ENCODE results near the gene IRX3. TPM values are rescaled to one million over a fixed set of nuclear protein-coding genes. Genes with fewer than 3 reads are reported as not detected.

Gene IRX3
- polyA plus RNA-seq, 4 donors, result 0.07 to 1.00 (median 0.25) TPM

DNA sequence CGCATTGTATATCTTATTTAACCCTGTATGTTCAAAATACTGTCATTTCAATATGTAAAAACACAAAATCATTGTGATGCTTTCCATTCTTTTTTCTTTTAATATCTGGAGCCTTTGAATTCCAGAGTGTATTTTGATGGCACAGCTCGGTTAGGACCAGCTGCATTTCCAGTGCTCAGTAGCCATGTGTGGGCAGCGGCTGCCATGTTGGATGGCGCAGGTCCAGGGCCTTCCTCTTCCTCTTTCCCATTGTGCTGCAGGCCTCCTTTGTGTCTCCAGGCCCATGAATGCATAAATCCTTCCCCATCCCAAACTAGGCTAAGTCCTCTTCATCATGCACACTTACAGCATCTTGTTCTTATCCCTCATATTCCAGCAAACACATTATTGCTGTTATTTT, 13.0 kb downstream of the IRX3 start:
- FAIRE-seq (no peak), DNase-seq (no peak)
- no peaks in the 10 kb centered on the region for H3K36me3 ChIP-seq (ENCODE audit: control insufficient read depth in 3 of 3, insufficient read depth in 2 of 3, low read depth in 1 of 3, low read length in 3 of 3)
- H3K9me3 ChIP-seq (ENCODE audit: control insufficient read depth in 2 of 2, insufficient read depth in 1 of 2, low read depth in 1 of 2, low read length in 1 of 2), result no peaks in the 10 kb centered on the region
- no peaks in the 10 kb centered on the region for H3K4me1 ChIP-seq (ENCODE audit: control insufficient read depth in 3 of 3, insufficient read depth in 2 of 3, low read depth in 1 of 3, low read length in 2 of 3)
- peaks cover 0 to 3% (median 0%) of the 10 kb centered on the region in 3 donors for H3K27me3 ChIP-seq (ENCODE audit: control insufficient read depth in 3 of 3, insufficient read depth in 3 of 3, low read length in 3 of 3)
- no peak overlapping the region for H3K4me3 ChIP-seq (ENCODE audit: low read depth in 1 of 3, low read length in 3 of 3)
- H3K27ac ChIP-seq (ENCODE audit: low read depth in 1 of 3, low read length in 2 of 3), result no peak overlapping the region
- 90 to 94% (median 91%) methylated on average over 4 of the region's 4 CpGs for WGBS, 3 donors

DNA sequence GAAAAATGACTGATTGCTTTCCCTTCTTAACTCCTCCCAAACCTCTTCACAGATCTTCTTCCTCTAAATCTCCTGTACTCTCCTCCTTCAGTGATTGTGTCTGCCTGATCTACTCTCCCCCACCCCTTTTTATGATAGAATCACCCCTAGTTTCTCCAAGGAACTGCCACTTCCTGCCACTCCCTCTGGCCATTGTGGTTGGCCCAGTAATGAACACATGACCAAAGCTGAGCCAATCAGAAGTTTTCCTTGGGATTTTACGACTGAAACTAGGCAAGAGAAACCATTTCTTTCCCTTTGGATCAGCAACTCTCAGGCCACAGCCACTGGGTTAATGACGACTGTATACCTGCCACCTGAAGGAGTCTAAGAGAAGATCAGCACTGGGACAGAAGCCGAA, 15.9 kb downstream of the IRX3 start:
- Histone ChIP-seq H3K4me1 (ENCODE audit: control insufficient read depth in 3 of 3, insufficient read depth in 2 of 3, low read depth in 1 of 3, low read length in 2 of 3) (no peaks in the 10 kb centered on the region), H3K27me3 (ENCODE audit: control insufficient read depth in 3 of 3, insufficient read depth in 3 of 3, low read length in 3 of 3) (no peaks in the 10 kb centered on the region), H3K4me3 (ENCODE audit: low read depth in 1 of 3, low read length in 3 of 3) (no peak overlapping the region), H3K27ac (ENCODE audit: low read depth in 1 of 3, low read length in 2 of 3) (no peak overlapping the region), H3K36me3 (ENCODE audit: control insufficient read depth in 3 of 3, insufficient read depth in 2 of 3, low read depth in 1 of 3, low read length in 3 of 3) (no peaks in the 10 kb centered on the region), H3K9me3 (ENCODE audit: control insufficient read depth in 2 of 2, insufficient read depth in 1 of 2, low read depth in 1 of 2, low read length in 1 of 2) (no peaks in the 10 kb centered on the region)
- no peak for FAIRE-seq
- 81 to 85% (median 83%) methylated on average over 3 of the region's 3 CpGs for WGBS, 3 donors
- no peak for DNase-seq

DNA sequence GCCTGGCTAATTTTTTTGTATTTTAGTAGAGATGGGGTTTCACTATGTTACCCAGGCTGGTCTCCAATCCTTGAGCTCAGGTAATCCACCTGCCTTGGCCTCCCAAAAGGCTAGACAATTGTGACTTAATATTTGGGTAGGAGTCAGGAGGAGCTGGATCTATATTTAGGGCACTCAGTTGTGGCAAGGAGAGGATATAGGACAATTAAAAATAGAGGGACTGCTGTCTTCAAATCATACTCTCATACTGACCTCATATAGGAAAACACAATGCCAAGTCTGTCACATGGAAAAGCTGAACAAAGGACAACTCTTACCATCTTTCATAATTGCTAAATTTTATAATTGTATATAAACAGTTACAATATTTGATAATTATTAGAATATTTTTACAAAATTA, 17.1 kb downstream of the IRX3 start:
- Histone ChIP-seq H3K4me1 (ENCODE audit: control insufficient read depth in 3 of 3, insufficient read depth in 2 of 3, low read depth in 1 of 3, low read length in 2 of 3) (no peaks in the 10 kb centered on the region), H3K4me3 (ENCODE audit: low read depth in 1 of 3, low read length in 3 of 3) (no peak overlapping the region), H3K36me3 (ENCODE audit: control insufficient read depth in 3 of 3, insufficient read depth in 2 of 3, low read depth in 1 of 3, low read length in 3 of 3) (no peaks in the 10 kb centered on the region), H3K27me3 (ENCODE audit: control insufficient read depth in 3 of 3, insufficient read depth in 3 of 3, low read length in 3 of 3) (peaks cover 0 to 3% (median 0%) of the 10 kb centered on the region in 3 donors), H3K27ac (ENCODE audit: low read depth in 1 of 3, low read length in 2 of 3) (no peak overlapping the region), H3K9me3 (ENCODE audit: control insufficient read depth in 2 of 2, insufficient read depth in 1 of 2, low read depth in 1 of 2, low read length in 1 of 2) (no peaks in the 10 kb centered on the region)
- DNase-seq (no peak), FAIRE-seq (no peak)

DNA sequence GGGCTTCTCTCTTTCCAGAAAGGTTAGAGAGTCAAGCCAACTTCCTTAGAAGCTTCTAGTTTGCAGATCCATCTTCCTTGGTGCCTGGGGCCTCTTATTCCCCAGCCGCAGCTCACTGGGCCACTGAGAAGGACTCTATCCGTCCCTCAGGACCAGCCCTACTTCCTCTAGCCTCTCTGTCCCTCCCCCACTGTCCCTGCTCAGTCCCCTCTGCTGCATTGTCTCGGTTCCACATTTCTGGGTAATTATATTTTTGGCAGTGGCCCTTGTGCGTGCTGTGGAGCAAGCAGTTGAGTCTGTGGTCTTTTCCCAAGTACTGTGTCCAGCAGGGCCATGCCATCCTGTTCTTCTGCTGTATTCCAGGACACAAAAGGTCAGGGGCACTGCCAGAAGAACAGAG, 17.8 kb downstream of the IRX3 start:
- no peak for DNase-seq
- 64 to 79% (median 70%) methylated on average over 4 of the region's 4 CpGs for WGBS, 3 donors
- H3K27ac ChIP-seq (ENCODE audit: low read depth in 1 of 3, low read length in 2 of 3), result no peak overlapping the region
- no peaks in the 10 kb centered on the region for H3K9me3 ChIP-seq (ENCODE audit: control insufficient read depth in 2 of 2, insufficient read depth in 1 of 2, low read depth in 1 of 2, low read length in 1 of 2)
- no peak for FAIRE-seq
- no peaks in the 10 kb centered on the region for H3K36me3 ChIP-seq (ENCODE audit: control insufficient read depth in 3 of 3, insufficient read depth in 2 of 3, low read depth in 1 of 3, low read length in 3 of 3)
- peaks cover 0 to 3% (median 0%) of the 10 kb centered on the region in 3 donors for H3K27me3 ChIP-seq (ENCODE audit: control insufficient read depth in 3 of 3, insufficient read depth in 3 of 3, low read length in 3 of 3)
- no peak overlapping the region for H3K4me3 ChIP-seq (ENCODE audit: low read depth in 1 of 3, low read length in 3 of 3)
- H3K4me1 ChIP-seq (ENCODE audit: control insufficient read depth in 3 of 3, insufficient read depth in 2 of 3, low read depth in 1 of 3, low read length in 2 of 3), result no peaks in the 10 kb centered on the region

DNA sequence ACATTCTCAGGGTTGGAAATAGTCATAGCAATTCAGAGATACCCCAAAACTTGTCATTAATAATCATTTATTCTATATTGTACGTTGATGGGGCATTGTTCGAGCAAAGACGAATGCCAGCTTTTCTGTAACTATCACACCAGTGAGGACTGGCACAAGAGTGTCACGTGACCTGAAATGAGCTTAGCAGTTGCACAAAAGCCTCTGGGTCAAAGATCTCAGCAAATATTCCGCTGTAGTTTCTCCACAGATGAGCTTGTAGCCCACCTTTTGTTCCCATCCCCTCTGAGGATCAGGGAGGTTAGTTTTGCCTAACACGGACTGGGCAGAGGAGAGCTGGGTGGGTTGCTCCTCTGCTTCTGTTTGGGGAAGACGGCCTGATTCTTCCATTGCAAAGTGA, 18.2 kb downstream of the IRX3 start:
- 62 to 85% (median 75%) methylated on average over 7 of the region's 7 CpGs for WGBS, 3 donors
- Histone ChIP-seq H3K4me3 (ENCODE audit: low read depth in 1 of 3, low read length in 3 of 3) (no peak overlapping the region), H3K9me3 (ENCODE audit: control insufficient read depth in 2 of 2, insufficient read depth in 1 of 2, low read depth in 1 of 2, low read length in 1 of 2) (no peaks in the 10 kb centered on the region), H3K4me1 (ENCODE audit: control insufficient read depth in 3 of 3, insufficient read depth in 2 of 3, low read depth in 1 of 3, low read length in 2 of 3) (no peaks in the 10 kb centered on the region), H3K27me3 (ENCODE audit: control insufficient read depth in 3 of 3, insufficient read depth in 3 of 3, low read length in 3 of 3) (peaks cover 0 to 3% (median 0%) of the 10 kb centered on the region in 3 donors), H3K27ac (ENCODE audit: low read depth in 1 of 3, low read length in 2 of 3) (no peak overlapping the region), H3K36me3 (ENCODE audit: control insufficient read depth in 3 of 3, insufficient read depth in 2 of 3, low read depth in 1 of 3, low read length in 3 of 3) (no peaks in the 10 kb centered on the region)
- FAIRE-seq (no peak), DNase-seq (no peak)

DNA sequence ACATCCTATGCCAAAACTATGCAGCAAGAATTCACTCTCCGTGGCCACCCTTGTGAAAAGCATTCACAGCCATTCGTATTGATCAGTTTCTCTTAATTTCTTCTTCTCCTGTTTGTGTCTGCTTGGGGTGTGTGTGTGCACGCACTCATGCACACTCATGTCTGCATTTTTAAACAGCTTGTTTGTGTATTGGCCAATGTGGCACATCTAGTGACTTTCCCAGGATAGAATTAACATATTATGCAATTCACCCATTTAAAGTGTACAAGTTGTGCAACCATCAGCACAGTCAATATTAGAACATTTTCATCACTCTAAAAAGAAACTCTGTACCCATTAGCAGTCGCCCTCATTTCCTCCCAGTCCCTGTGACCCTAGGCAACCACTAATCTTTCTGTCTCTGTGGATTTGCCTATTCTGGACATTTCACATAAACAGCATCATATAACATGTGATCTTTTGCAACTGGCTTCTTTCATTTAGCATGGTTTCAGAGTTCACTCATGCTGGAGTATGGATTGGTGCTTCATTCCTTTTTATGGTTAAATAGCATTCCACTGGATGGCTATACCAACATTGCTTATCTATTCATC, 20.1 kb downstream of the IRX3 start:
- Histone ChIP-seq H3K27ac (ENCODE audit: low read depth in 1 of 3, low read length in 2 of 3) (no peak overlapping the region), H3K4me3 (ENCODE audit: low read depth in 1 of 3, low read length in 3 of 3) (no peak overlapping the region), H3K27me3 (ENCODE audit: control insufficient read depth in 3 of 3, insufficient read depth in 3 of 3, low read length in 3 of 3) (peaks cover 0 to 3% (median 0%) of the 10 kb centered on the region in 3 donors), H3K4me1 (ENCODE audit: control insufficient read depth in 3 of 3, insufficient read depth in 2 of 3, low read depth in 1 of 3, low read length in 2 of 3) (no peaks in the 10 kb centered on the region), H3K9me3 (ENCODE audit: control insufficient read depth in 2 of 2, insufficient read depth in 1 of 2, low read depth in 1 of 2, low read length in 1 of 2) (no peaks in the 10 kb centered on the region), H3K36me3 (ENCODE audit: control insufficient read depth in 3 of 3, insufficient read depth in 2 of 3, low read depth in 1 of 3, low read length in 3 of 3) (no peaks in the 10 kb centered on the region)
- no peak for DNase-seq
- WGBS, 3 donors, result 66 to 82% (median 76%) methylated on average over 4 of the region's 4 CpGs
- FAIRE-seq, result no peak

DNA sequence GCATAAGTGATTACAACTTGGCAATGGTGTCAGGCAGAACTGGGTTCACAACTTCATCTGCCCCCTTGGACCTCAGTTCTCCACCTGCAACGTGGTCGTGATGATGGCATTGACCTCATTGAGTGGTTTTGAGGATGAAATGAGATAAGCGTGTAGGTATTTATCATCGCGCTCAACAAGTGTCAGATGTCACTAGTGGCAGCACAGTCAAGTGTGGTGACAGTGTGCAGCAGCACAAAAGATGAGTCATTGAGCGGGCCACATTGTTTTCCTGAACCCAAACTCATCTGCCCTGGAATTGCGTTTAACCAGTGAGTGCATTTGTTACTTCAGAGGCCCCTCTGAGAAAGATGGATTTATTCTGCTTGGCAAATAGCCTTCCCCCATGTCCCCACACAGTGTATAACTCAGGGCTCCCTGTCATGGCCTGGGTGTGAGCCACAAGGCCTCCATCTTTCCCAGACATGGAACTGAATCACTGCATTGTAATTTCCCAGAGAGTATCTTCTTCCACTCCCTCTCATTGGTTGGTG, 20.9 kb downstream of the IRX3 start:
- no peaks in the 10 kb centered on the region for H3K4me1 ChIP-seq (ENCODE audit: control insufficient read depth in 3 of 3, insufficient read depth in 2 of 3, low read depth in 1 of 3, low read length in 2 of 3)
- no peak for DNase-seq
- H3K27ac ChIP-seq (ENCODE audit: low read depth in 1 of 3, low read length in 2 of 3), result no peak overlapping the region
- no peaks in the 10 kb centered on the region for H3K36me3 ChIP-seq (ENCODE audit: control insufficient read depth in 3 of 3, insufficient read depth in 2 of 3, low read depth in 1 of 3, low read length in 3 of 3)
- 76 to 81% (median 77%) methylated on average over 7 of the region's 7 CpGs for WGBS, 3 donors
- no peak overlapping the region for H3K4me3 ChIP-seq (ENCODE audit: low read depth in 1 of 3, low read length in 3 of 3)
- H3K27me3 ChIP-seq (ENCODE audit: control insufficient read depth in 3 of 3, insufficient read depth in 3 of 3, low read length in 3 of 3), result peaks cover 0 to 3% (median 0%) of the 10 kb centered on the region in 3 donors
- no peaks in the 10 kb centered on the region for H3K9me3 ChIP-seq (ENCODE audit: control insufficient read depth in 2 of 2, insufficient read depth in 1 of 2, low read depth in 1 of 2, low read length in 1 of 2)
- FAIRE-seq, result no peak

DNA sequence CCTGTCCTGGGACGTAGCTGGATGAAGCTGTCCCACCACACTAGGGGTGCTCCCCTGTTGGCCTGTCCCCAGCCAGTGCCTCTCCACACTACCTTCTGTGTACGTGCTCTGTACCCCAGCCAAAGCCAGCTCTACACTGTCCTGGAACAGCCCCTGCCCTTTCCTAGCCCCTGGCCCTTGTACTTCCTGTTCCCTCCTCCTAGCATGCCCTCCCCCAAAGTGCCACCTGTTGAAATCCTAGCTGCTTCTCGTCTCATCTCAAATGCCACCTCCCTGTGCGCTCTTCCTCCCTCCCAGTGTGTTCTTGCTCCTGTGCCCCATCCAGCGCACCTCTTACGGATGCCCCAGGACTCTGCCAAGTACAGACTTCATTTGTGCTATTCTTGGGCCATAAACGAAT, 33.5 kb downstream of the IRX3 start:
- no peak for FAIRE-seq
- Histone ChIP-seq H3K27me3 (ENCODE audit: control insufficient read depth in 3 of 3, insufficient read depth in 3 of 3, low read length in 3 of 3) (no peaks in the 10 kb centered on the region), H3K36me3 (ENCODE audit: control insufficient read depth in 3 of 3, insufficient read depth in 2 of 3, low read depth in 1 of 3, low read length in 3 of 3) (no peaks in the 10 kb centered on the region), H3K4me3 (ENCODE audit: low read depth in 1 of 3, low read length in 3 of 3) (no peak overlapping the region), H3K9me3 (ENCODE audit: control insufficient read depth in 2 of 2, insufficient read depth in 1 of 2, low read depth in 1 of 2, low read length in 1 of 2) (no peaks in the 10 kb centered on the region), H3K27ac (ENCODE audit: low read depth in 1 of 3, low read length in 2 of 3) (no peak overlapping the region), H3K4me1 (ENCODE audit: control insufficient read depth in 3 of 3, insufficient read depth in 2 of 3, low read depth in 1 of 3, low read length in 2 of 3) (no peaks in the 10 kb centered on the region)
- 65 to 78% (median 73%) methylated on average over 7 of the region's 7 CpGs for WGBS, 3 donors
- no peak for DNase-seq

Measured in small intestine (tissue), 7 donors.